ENCODE data around the gene UBTF. TPM values are rescaled to one million over a fixed set of nuclear protein-coding genes. Genes with fewer than 3 reads are reported as not detected.

Gene UBTF
- total RNA-seq, 4 donors from 2014 or later, result 54.8 to 102 (median 71.8) TPM

GRCh38 chr17:44213403-44214229 is 5.9 kb downstream of the UBTF start:
- DNase-seq (ENCODE audit: low spot score in 2 of 2), result no peak
- H3K36me3 ChIP-seq, result peaks cover 53% of the 10 kb centered on the region
- H3K9me3 ChIP-seq, result no peaks in the 10 kb centered on the region
- 81% methylated on average over 14 of the region's 15 CpGs for WGBS
- H3K27me3 ChIP-seq, result no peaks in the 10 kb centered on the region
- no peak overlapping the region for H3K4me3 ChIP-seq
- TF ChIP-seq, protein P1, sequence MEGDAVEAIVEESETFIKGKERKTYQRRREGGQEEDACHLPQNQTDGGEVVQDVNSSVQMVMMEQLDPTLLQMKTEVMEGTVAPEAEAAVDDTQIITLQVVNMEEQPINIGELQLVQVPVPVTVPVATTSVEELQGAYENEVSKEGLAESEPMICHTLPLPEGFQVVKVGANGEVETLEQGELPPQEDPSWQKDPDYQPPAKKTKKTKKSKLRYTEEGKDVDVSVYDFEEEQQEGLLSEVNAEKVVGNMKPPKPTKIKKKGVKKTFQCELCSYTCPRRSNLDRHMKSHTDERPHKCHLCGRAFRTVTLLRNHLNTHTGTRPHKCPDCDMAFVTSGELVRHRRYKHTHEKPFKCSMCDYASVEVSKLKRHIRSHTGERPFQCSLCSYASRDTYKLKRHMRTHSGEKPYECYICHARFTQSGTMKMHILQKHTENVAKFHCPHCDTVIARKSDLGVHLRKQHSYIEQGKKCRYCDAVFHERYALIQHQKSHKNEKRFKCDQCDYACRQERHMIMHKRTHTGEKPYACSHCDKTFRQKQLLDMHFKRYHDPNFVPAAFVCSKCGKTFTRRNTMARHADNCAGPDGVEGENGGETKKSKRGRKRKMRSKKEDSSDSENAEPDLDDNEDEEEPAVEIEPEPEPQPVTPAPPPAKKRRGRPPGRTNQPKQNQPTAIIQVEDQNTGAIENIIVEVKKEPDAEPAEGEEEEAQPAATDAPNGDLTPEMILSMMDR (IDR thresholded peaks at IDR 0.05), result no peak
- TF ChIP-seq POLR2AphosphoS5 (IDR thresholded peaks at IDR 0.05), result no peak
- TF ChIP-seq POLR2A (IDR thresholded peaks at IDR 0.05), result no peak
- TF ChIP-seq EP300 (IDR thresholded peaks at IDR 0.05), result no peak
- no peak overlapping the region for H3K27ac ChIP-seq
- peaks cover 44% of the 10 kb centered on the region for H3K4me1 ChIP-seq

DNA sequence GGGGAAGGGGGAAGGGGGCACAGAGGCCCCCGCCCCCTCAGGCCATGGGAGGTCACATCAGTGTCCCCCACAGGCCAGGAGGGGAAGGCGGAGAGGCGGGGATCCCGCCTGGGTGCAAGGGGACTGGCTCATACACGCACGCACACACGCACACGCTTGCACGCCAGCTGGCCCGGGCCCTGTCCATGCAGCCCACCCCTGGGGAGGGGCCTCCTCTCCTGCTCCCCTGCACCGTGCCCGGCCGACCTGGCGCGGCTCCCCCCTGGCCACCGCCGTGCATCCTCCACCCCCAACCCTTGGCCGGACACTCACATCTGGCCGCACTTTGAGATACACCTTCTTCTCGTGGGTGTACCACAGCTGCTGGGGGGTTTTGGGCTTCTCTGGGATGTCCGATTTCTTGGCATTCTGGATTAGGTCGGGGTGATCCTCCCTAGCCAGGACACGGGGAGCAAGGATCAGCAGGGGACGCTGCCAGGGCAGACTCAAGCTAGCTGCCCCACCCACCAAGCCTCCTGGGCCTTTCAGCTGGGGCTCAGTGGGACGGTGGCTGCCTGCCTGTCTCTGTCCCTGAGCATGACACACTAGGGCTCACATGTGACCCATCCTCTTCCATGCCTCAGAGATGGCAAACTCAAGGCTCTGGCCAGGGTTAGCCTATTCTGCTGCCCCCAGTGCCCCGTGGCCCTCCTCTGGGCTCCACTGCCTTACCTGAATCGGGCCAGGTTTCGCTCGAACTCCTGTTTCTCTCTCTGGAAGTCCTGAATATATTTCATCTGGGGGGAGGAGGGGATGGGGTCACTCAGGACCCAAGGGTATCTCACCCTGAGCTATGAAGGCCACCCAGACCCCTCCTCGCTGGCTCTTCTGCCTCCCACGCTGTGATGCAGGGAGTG is 6.7 kb downstream of the UBTF start:
- Histone ChIP-seq H3K36me3 (peaks cover 58% of the 10 kb centered on the region), H3K9me3 (no peaks in the 10 kb centered on the region), H3K27ac (no peak overlapping the region), H3K4me1 (peaks cover 42% of the 10 kb centered on the region), H3K4me3 (no peak overlapping the region), H3K27me3 (no peaks in the 10 kb centered on the region)
- no peak for DNase-seq (ENCODE audit: low spot score in 2 of 2)
- TF ChIP-seq POLR2A (IDR thresholded peaks at IDR 0.05) (no peak), EP300 (IDR thresholded peaks at IDR 0.05) (no peak), POLR2AphosphoS5 (IDR thresholded peaks at IDR 0.05) (no peak)
- TF ChIP-seq, protein P1 (IDR thresholded peaks at IDR 0.05), result no peak
- WGBS, result 70% methylated on average over 23 of the region's 31 CpGs

- Histone ChIP-seq H3K27ac (no peak overlapping the region), H3K36me3 (peaks cover 66% of the 10 kb centered on the region), H3K4me3 (no peak overlapping the region), H3K9me3 (no peaks in the 10 kb centered on the region), H3K27me3 (no peaks in the 10 kb centered on the region), H3K4me1 (peaks cover 30% of the 10 kb centered on the region)
- DNase-seq (ENCODE audit: low spot score in 2 of 2), result no peak
- 93% methylated on average over 24 of the region's 30 CpGs for WGBS
- TF ChIP-seq EP300 (IDR thresholded peaks at IDR 0.05), result no peak
- TF ChIP-seq, protein P1 (IDR thresholded peaks at IDR 0.05), result no peak
- TF ChIP-seq POLR2AphosphoS5 (IDR thresholded peaks at IDR 0.05), result no peak
- TF ChIP-seq POLR2A (IDR thresholded peaks at IDR 0.05), result no peak
These were observed 7.9 kb downstream of the UBTF start for GRCh38 chr17:44211281-44212265.

DNA sequence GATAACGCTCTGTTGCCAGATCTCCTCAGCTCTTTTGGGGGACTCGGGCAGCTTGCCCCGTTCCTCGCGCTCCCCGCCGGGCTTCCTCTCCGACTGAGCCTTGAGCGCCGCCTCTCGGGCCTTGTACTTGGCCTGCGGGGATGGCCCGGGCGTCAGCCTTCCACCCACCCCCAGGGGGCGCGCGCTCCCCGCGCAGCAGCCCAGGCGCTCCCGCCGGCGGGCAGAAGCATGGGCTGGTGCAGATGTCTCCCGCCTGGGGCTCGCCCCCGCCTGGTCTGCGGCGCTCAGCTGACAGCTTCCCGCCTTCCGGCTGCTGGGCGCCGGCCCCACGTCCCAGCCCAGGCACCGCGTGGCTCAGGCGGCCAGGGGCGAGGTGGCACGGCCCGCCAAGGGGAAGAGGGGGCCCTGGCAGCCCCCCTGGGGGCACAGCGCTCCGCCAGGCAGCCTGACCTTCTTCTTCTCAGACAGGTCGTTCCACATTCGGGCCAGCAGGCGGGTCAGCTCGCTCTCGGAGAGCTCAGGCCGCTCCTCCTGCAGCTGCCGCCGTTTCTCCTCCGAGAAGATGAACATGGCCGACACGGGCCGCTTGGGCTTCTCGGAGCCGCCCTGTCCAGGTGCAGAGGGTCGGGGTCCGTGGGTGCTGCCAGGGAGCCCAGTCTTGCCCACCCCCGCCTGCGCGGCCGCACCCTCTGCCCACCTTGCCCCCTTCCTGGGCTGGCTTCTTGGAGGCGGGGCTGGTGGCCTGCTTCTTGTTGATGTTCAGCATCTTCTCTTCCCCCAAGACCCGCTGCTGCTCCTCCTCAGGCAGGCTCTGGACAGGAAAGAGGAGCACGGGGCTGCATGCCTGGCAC is 8.9 kb downstream of the UBTF start:
- 31% methylated on average over 7 of the region's 64 CpGs for WGBS
- Histone ChIP-seq H3K36me3 (peaks cover 56% of the 10 kb centered on the region), H3K4me1 (peaks cover 27% of the 10 kb centered on the region), H3K4me3 (no peak overlapping the region), H3K27ac (no peak overlapping the region), H3K27me3 (no peaks in the 10 kb centered on the region), H3K9me3 (no peaks in the 10 kb centered on the region)
- peak; percentile 90 to 91 for DNase-seq (ENCODE audit: low spot score in 2 of 2)
- TF ChIP-seq, protein P1 (IDR thresholded peaks at IDR 0.05), result peak; percentile 97
- TF ChIP-seq EP300 (IDR thresholded peaks at IDR 0.05) (no peak), POLR2A (IDR thresholded peaks at IDR 0.05) (no peak), POLR2AphosphoS5 (IDR thresholded peaks at IDR 0.05) (peak in 1 of 3 donors; percentile 43)

Measured in suprapubic skin (tissue), 4 donors.